Mesenchymal stem cell (in vitro differentiated cells and primary cell): ENCODE results near the gene PRPF18.

Experiments used
- DNase-seq: peaks from one replicate; pipeline ENCODE4 v3.0.0-alpha.2; 2013
- H2AFZ ChIP-seq: one replicate; pipeline ENCODE4 v1.6.1; 2013; ENCODE audit warnings: low read depth, mild to moderate bottlenecking, control low read depth, inconsistent platforms, low read length, moderate library complexity
- H2AK5ac ChIP-seq: 2 replicates; pipeline ENCODE4 v1.6.1; 2013; ENCODE audit warnings: low read length, moderate library complexity, mild to moderate bottlenecking, inconsistent platforms; ENCODE audit not compliant: severe bottlenecking
- H2BK120ac ChIP-seq: one replicate; pipeline ENCODE4 v1.6.1; 2013; ENCODE audit warnings: low read depth, mild to moderate bottlenecking, inconsistent platforms, low read length, moderate library complexity
- H2BK12ac ChIP-seq, 2 experiments: one replicate each; pipeline ENCODE4 v1.6.1; 2013; ENCODE audit warnings: inconsistent platforms in 2 of 2, low read length in 2 of 2, mild to moderate bottlenecking in 2 of 2, moderate library complexity in 2 of 2, control low read depth in 1 of 2
- H2BK15ac ChIP-seq: one replicate; pipeline ENCODE4 v1.6.1; 2013; ENCODE audit warnings: mild to moderate bottlenecking, low read depth, inconsistent platforms; ENCODE audit not compliant: poor library complexity, severe bottlenecking
- H2BK5ac ChIP-seq: 2 replicates; pipeline ENCODE4 v1.6.1; 2013; ENCODE audit warnings: low read depth, mild to moderate bottlenecking, low read length, control low read depth, inconsistent platforms; ENCODE audit not compliant: poor library complexity, severe bottlenecking
- H3K14ac ChIP-seq, 2 experiments: one replicate each; pipeline ENCODE4 v1.6.1; 2013; ENCODE audit warnings: inconsistent platforms in 2 of 2, low read length in 2 of 2, control low read depth in 1 of 2, mild to moderate bottlenecking in 1 of 2, moderate library complexity in 1 of 2
- H3K18ac ChIP-seq, 2 experiments: one replicate each; pipeline ENCODE4 v1.6.1; 2013; ENCODE audit warnings: inconsistent platforms in 2 of 2, low read length in 2 of 2, control low read depth in 1 of 2, low read depth in 1 of 2, mild to moderate bottlenecking in 1 of 2
- H3K23ac ChIP-seq, 2 experiments: one replicate each; pipeline ENCODE4 v1.6.1; 2013; ENCODE audit warnings: inconsistent platforms in 2 of 2, low read length in 2 of 2, mild to moderate bottlenecking in 2 of 2, moderate library complexity in 2 of 2, control low read depth in 1 of 2
- H3K27ac ChIP-seq: 2 replicates; pipeline ENCODE4 v1.5.1; 2013; ENCODE audit warnings: mild to moderate bottlenecking, moderate library complexity, low read length, control low read depth, inconsistent platforms; ENCODE audit not compliant: poor library complexity, severe bottlenecking
- H3K27me3 ChIP-seq, 2 experiments: 2 replicates each; pipeline versions ENCODE4 v1.6.1 to v1.7.0; 2013; ENCODE audit warnings: low read length in 2 of 2, mild to moderate bottlenecking in 2 of 2, moderate library complexity in 2 of 2, control low read depth in 1 of 2, inconsistent platforms in 1 of 2; ENCODE audit not compliant: control insufficient read depth in 1 of 2, insufficient read depth in 1 of 2
- H3K36me3 ChIP-seq, 2 experiments: 2 replicates each; pipeline versions ENCODE4 v1.6.1 to v1.7.0; 2013; ENCODE audit warnings: low read length in 2 of 2, control low read depth in 1 of 2, inconsistent platforms in 1 of 2, low read depth in 1 of 2, mild to moderate bottlenecking in 1 of 2; ENCODE audit not compliant: insufficient read depth in 2 of 2, control insufficient read depth in 1 of 2
- H3K4ac ChIP-seq, 2 experiments: one replicate each; pipeline ENCODE4 v1.6.1; 2013; ENCODE audit warnings: inconsistent platforms in 2 of 2, low read length in 2 of 2, mild to moderate bottlenecking in 2 of 2, moderate library complexity in 2 of 2, control low read depth in 1 of 2, low read depth in 1 of 2
- H3K4me1 ChIP-seq: 2 replicates; pipeline ENCODE4 v1.6.1; 2013; ENCODE audit warnings: low read depth, low read length, control low read depth; ENCODE audit not compliant: control insufficient read depth, insufficient read depth
- H3K4me2 ChIP-seq: 2 replicates; pipeline ENCODE4 v1.6.1; 2013; ENCODE audit warnings: low read length, mild to moderate bottlenecking, inconsistent platforms; ENCODE audit not compliant: poor library complexity, severe bottlenecking
- H3K4me3 ChIP-seq, 2 experiments: 2 replicates each; pipeline versions ENCODE4 v1.5.1 to v1.7.0; 2013; ENCODE audit warnings: low read length in 2 of 2, mild to moderate bottlenecking in 2 of 2, control low read depth in 1 of 2, low read depth in 1 of 2; ENCODE audit not compliant: insufficient read depth in 1 of 2
- H3K79me1 ChIP-seq: replicated peaks from 2 replicates; pipeline ENCODE4 v1.6.1; 2013; ENCODE audit warnings: mild to moderate bottlenecking, control low read depth, low read length, inconsistent platforms; ENCODE audit not compliant: poor library complexity, severe bottlenecking
- H3K9ac ChIP-seq: 2 replicates; pipeline ENCODE4 v1.7.0; 2013; ENCODE audit warnings: mild to moderate bottlenecking, low read length, moderate library complexity
- H3K9me3 ChIP-seq: 2 replicates; pipeline ENCODE4 v1.7.0; 2013; ENCODE audit warnings: mild to moderate bottlenecking, low read length; ENCODE audit not compliant: control insufficient read depth
- H4K8ac ChIP-seq: one replicate; pipeline ENCODE4 v1.6.1; 2013; ENCODE audit warnings: inconsistent platforms, mild to moderate bottlenecking, low read length, moderate library complexity
- H4K91ac ChIP-seq: one replicate; pipeline ENCODE4 v1.6.1; 2013; ENCODE audit warnings: mild to moderate bottlenecking, low read length, inconsistent platforms
- WGBS: methylation state at CpG from one replicate; pipeline ENCODE4 v1.1.7; 2013; ENCODE audit warnings: mixed read lengths; 5-methylcytosine and 5-hydroxymethylcytosine counted together

PRPF18 gene

DNA sequence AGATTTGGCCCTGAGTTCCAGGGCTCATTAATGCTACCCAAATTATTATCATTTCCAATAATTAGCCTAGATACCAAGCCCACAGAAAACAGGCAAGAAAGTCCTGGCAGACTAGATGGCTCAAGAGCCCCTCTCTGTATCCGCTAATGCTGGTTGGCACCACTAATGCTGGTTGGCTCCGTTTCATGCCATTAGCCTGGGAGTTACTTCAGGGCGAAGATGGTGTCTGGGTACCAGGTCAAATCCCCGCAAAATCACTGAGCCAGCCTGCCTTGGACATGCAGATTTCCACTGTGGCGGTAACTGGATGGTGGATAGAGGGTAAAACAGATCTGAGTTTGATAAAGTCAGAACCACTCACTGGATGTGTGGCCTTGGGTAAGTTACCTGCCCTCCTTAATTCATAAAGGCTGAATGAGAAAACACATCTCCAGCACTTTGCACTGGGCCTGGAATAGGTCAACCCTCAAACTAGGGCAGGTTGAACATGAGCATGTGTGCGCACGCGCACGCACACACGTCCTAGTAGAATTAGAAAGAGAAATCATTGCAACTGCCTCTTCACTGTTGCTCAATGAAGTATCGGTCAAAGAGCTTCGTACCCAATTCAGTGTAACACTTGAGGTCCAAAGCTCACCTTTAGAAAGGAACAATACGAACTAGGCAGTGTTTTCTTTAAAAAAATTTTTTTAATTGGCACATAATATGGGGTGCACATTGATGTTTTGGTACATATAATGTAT lies 91.5 kb downstream of the PRPF18 start:
- Histone ChIP-seq H3K27ac (no peak overlapping the region), H4K8ac (no peak overlapping the region), H3K4me2 (no peak overlapping the region), H3K18ac (no peak overlapping the region), H4K91ac (no peak overlapping the region), H2AFZ (no peak overlapping the region), H2BK5ac (no peak overlapping the region), H3K14ac (no peak overlapping the region), H3K9ac (no peak overlapping the region), H3K9me3 (no peaks in the 10 kb centered on the region), H3K36me3 (peaks cover 53 to 66% of the 10 kb centered on the region in 2 experiments), H3K4me1 (peaks cover 5% of the 10 kb centered on the region), H3K79me1 (peaks cover 21% of the 10 kb centered on the region), H2BK120ac (no peak overlapping the region), H2BK15ac (no peak overlapping the region), H3K27me3 (no peaks in the 10 kb centered on the region), H3K4ac (no peak overlapping the region), H2AK5ac (no peak overlapping the region), H2BK12ac (no peak overlapping the region), H3K23ac (no peak overlapping the region), H3K4me3 (no peak overlapping the region)
- DNase-seq, result no peak
- WGBS, result over 99% methylated on average over 12 of the region's 13 CpGs
